Progenitor cell of endocrine pancreas (in vitro differentiated cells): ENCODE results near the gene LMOD3. TPM values are rescaled to one million over a fixed set of nuclear protein-coding genes. Genes with fewer than 3 reads are reported as not detected.

ENCODE experiments used
- DNase-seq: peaks from one replicate; pipeline ENCODE4 v3.0.0; 2021; ENCODE audit warnings: low spot score; ENCODE audit not compliant: unreplicated experiment
- H3K27ac Mint-ChIP-seq: 2 replicates; pipeline ENCODE4 v1.8.0; 2021; ENCODE audit warnings: mild to moderate bottlenecking, moderate library complexity, mixed read lengths
- H3K27me3 Mint-ChIP-seq: 2 replicates; pipeline ENCODE4 v1.8.0; 2021; ENCODE audit warnings: mixed read lengths
- H3K36me3 Mint-ChIP-seq: 2 replicates; pipeline ENCODE4 v1.8.0; 2022; ENCODE audit warnings: mixed read lengths; ENCODE audit not compliant: insufficient read depth
- H3K4me1 Mint-ChIP-seq: 2 replicates; pipeline ENCODE4 v1.8.0; 2021; ENCODE audit warnings: low read depth, mixed read lengths
- H3K4me3 Mint-ChIP-seq: 2 replicates; pipeline ENCODE4 v1.8.0; 2021; ENCODE audit warnings: low read depth, mild to moderate bottlenecking, moderate library complexity, mixed read lengths
- H3K9me3 Mint-ChIP-seq: 2 replicates; pipeline ENCODE4 v1.8.0; 2021; ENCODE audit warnings: low read depth, mixed read lengths
- CTCF ChIP-seq: fragments of 200-600 bp; sonication (generic); IDR thresholded peaks from one replicate; pipeline ENCODE4 v1.5.0; 2021; ENCODE audit warnings: antibody characterized with exemption, mild to moderate bottlenecking; ENCODE audit not compliant: unreplicated experiment
- total RNA-seq: library from RNA; stranded (reverse); gene quantifications from 2 replicates; pipeline ENCODE4 v1.2.1, GENCODE V29; 2021

Gene LMOD3
- total RNA-seq, 1 donor from 2014 or later: not detected

DNA sequence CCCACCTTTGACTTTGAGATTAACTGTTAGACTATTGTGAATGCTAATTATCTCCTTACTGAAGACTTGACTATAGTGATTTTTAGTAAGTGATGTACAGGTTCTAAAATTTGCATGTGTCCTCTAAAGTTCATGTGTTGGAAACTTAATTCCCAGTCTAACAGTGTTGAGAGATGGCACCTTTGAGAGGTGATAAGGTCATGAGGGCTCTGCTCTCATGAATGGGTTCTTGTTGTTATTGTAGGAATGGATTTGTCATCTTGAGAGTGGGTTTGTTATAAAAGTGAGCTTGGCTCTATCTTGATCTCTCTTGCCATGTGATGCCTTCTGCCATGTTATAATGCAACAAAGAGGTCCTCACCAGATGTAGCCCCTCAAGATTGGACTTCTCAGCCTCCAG lies 18.9 kb upstream of the LMOD3 start:
- DNase-seq: no peak
- Mint-ChIP-seq H3K36me3 (no peaks in the 10 kb centered on the region), H3K9me3 (no peaks in the 10 kb centered on the region), H3K27ac (no peak overlapping the region), H3K27me3 (no peaks in the 10 kb centered on the region), H3K4me1 (peaks cover 20% of the 10 kb centered on the region), H3K4me3 (no peak overlapping the region)
- no peak for TF ChIP-seq CTCF

- Mint-ChIP-seq H3K9me3 (no peaks in the 10 kb centered on the region), H3K36me3 (no peaks in the 10 kb centered on the region), H3K27me3 (no peaks in the 10 kb centered on the region), H3K4me3 (no peak overlapping the region), H3K4me1 (peaks cover 3% of the 10 kb centered on the region), H3K27ac (no peak overlapping the region)
- TF ChIP-seq CTCF: no peak
- DNase-seq: no peak
Measured at GRCh38 chr3:69137412-69137811, 15.0 kb upstream of the LMOD3 start.

DNA sequence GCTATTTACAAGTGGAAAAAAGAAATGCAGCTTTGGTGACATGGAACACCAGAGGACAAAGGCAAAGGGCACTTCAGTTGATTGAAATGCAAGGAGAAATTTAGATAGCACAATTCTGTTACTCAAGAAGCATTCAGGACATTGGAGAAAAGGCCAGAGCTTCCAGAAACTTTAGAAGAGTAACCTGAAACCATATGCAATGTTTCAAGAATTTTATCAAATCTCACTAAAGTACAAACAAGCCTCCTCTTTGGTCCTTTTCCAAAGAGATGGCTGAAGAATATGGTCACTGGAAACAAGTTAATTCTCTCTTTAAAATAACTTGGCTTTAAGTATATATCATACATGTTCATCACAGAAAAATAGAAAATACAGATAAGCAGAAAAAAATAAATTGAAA lies 14.6 kb upstream of the LMOD3 start:
- Mint-ChIP-seq H3K27ac (no peak overlapping the region), H3K4me1 (peaks cover under 1% of the 10 kb centered on the region), H3K27me3 (no peaks in the 10 kb centered on the region), H3K4me3 (no peak overlapping the region), H3K9me3 (no peaks in the 10 kb centered on the region), H3K36me3 (no peaks in the 10 kb centered on the region)
- no peak for DNase-seq
- TF ChIP-seq CTCF: no peak

DNA sequence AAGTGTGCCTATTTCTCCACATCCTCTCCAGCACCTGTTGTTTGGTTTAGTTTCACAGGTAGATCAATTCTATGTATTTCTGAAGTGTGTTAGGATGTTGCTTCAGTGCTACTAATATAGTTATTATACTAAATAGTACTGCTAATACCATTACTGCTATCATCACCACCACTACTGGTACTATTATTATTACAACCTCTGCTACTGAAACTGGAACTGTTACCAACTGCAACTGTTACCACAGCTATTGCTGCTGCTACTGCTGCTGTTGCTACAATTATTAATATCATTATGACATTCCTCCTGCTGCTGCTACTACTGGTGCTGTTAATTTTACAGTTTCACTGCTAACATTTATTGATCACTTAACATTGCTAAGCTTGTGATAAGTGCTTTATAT lies 8.3 kb upstream of the LMOD3 start:
- DNase-seq: no peak
- Mint-ChIP-seq H3K4me3 (no peak overlapping the region), H3K36me3 (no peaks in the 10 kb centered on the region), H3K27ac (no peak overlapping the region), H3K4me1 (no peaks in the 10 kb centered on the region), H3K9me3 (no peaks in the 10 kb centered on the region), H3K27me3 (no peaks in the 10 kb centered on the region)
- no peak for TF ChIP-seq CTCF

- H3K27me3 Mint-ChIP-seq: no peaks in the 10 kb centered on the region
Measured at GRCh38 chr3:69129531-69129930, 7.1 kb upstream of the LMOD3 start.

More at GRCh38 chr3:69129531-69129930, 7.1 kb upstream of the LMOD3 start:
- TF ChIP-seq CTCF: no peak
- DNase-seq: no peak
- no peaks in the 10 kb centered on the region for H3K36me3 Mint-ChIP-seq
- no peak overlapping the region for H3K4me3 Mint-ChIP-seq
- no peak overlapping the region for H3K27ac Mint-ChIP-seq
- no peaks in the 10 kb centered on the region for H3K4me1 Mint-ChIP-seq
- H3K9me3 Mint-ChIP-seq: no peaks in the 10 kb centered on the region
